Measurements from ENCODE around the gene GTF3A. TPM values are rescaled to one million over a fixed set of nuclear protein-coding genes. Genes with fewer than 3 reads are reported as not detected.

GTF3A gene
- total RNA-seq, 2 donors from 2014 or later = 70.4 to 86.4 TPM

DNA sequence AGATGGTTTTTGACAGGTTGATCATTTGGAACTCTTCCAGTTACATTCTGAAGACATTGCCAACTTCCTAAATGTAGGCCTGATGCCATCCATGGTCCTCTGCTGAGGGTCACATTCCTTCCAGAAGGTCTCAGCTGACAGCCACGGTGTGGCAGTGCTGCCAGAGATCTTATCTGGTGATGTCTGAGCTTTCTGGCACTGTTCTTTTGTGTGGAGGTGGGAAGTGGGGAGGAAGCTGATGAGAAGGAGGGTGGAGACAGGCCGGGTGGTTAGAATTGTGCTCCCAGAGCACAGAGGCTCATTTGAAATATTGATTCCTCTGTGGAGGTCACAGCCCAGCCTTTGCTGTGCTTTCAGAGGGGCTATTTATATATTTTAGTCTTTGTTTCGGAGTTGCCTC is 42.1 kb downstream of the GTF3A start:
- TF ChIP-seq CTCF (IDR thresholded peaks at IDR 0.05) = no peak
- H3K9me3 ChIP-seq = no peaks in the 10 kb centered on the region
- H3K36me3 ChIP-seq = no peaks in the 10 kb centered on the region
- DNase-seq (ENCODE audit: low spot score) (no peak), ATAC-seq (ENCODE audit: insufficient number of reproducible peaks, low FRiP score, low read depth) (no peak)
- no peak overlapping the region for H3K27ac ChIP-seq
- no peaks in the 10 kb centered on the region for H3K4me1 ChIP-seq (ENCODE audit: control insufficient read depth in 1 of 2, low read depth in 2 of 2)
- no peaks in the 10 kb centered on the region for H3K27me3 ChIP-seq (replicated peaks; ENCODE audit: insufficient read depth)
- no peak overlapping the region for H3K4me3 ChIP-seq

DNA sequence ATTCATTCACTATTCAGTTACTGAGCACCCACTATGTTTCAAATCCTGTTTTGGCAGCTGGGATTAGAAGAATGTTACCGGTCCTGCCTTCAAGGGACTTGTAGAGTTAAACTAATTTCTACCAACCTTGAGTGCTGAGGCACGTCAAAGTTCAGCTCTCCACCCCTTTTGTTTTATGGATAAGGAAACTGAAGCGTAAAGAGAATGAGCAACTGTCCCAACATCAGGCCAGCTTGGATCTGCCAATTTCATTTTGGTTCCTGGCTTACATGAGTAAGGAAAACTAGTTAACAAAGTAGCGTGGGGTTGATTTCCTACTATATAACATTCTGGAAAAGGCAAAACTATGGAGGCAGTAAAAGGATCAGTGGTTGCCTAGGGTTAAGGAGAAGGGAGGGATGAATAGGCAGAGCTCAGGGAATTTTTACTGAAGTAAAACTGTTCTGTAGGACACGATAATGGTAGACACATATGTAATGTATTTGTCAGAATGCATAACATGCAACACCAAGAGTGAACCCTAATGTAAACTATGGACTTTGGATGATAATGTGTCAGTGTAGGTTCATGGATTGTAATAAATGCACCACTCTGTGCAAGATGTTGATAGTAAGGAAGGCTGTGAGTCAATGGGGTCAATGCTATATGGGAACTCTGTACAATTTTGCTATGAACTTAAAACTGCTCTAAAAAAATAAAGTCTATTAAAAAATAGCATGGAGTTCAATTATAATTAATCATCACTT is 45.8 kb downstream of the GTF3A start:
- Histone ChIP-seq H3K36me3 (no peaks in the 10 kb centered on the region), H3K4me1 (ENCODE audit: control insufficient read depth in 1 of 2, low read depth in 2 of 2) (no peaks in the 10 kb centered on the region), H3K4me3 (no peak overlapping the region), H3K27me3 (replicated peaks; ENCODE audit: insufficient read depth) (no peaks in the 10 kb centered on the region), H3K27ac (no peak overlapping the region), H3K9me3 (no peaks in the 10 kb centered on the region)
- DNase-seq (ENCODE audit: low spot score) (no peak), ATAC-seq (ENCODE audit: insufficient number of reproducible peaks, low FRiP score, low read depth) (no peak)
- no peak for TF ChIP-seq CTCF (IDR thresholded peaks at IDR 0.05)

GRCh38 chr13:27472441-27472840 is 48.0 kb downstream of the GTF3A start:
- no peak for TF ChIP-seq CTCF (IDR thresholded peaks at IDR 0.05)
- Histone ChIP-seq H3K9me3 (no peaks in the 10 kb centered on the region), H3K27me3 (replicated peaks; ENCODE audit: insufficient read depth) (no peaks in the 10 kb centered on the region), H3K4me1 (ENCODE audit: control insufficient read depth in 1 of 2, low read depth in 2 of 2) (no peaks in the 10 kb centered on the region), H3K36me3 (no peaks in the 10 kb centered on the region), H3K4me3 (no peak overlapping the region), H3K27ac (no peak overlapping the region)
- ATAC-seq (ENCODE audit: insufficient number of reproducible peaks, low FRiP score, low read depth) (no peak), DNase-seq (ENCODE audit: low spot score) (no peak)

- no peaks in the 10 kb centered on the region for H3K27me3 ChIP-seq (replicated peaks; ENCODE audit: insufficient read depth)
- TF ChIP-seq CTCF (IDR thresholded peaks at IDR 0.05) = no peak
- no peak overlapping the region for H3K4me3 ChIP-seq
- H3K9me3 ChIP-seq = no peaks in the 10 kb centered on the region
- no peaks in the 10 kb centered on the region for H3K4me1 ChIP-seq (ENCODE audit: control insufficient read depth in 1 of 2, low read depth in 2 of 2)
- H3K36me3 ChIP-seq = no peaks in the 10 kb centered on the region
- DNase-seq (ENCODE audit: low spot score) (no peak), ATAC-seq (ENCODE audit: insufficient number of reproducible peaks, low FRiP score, low read depth) (no peak)
- H3K27ac ChIP-seq = no peak overlapping the region
Observed at GRCh38 chr13:27472941-27473340, 48.5 kb downstream of the GTF3A start.

DNA sequence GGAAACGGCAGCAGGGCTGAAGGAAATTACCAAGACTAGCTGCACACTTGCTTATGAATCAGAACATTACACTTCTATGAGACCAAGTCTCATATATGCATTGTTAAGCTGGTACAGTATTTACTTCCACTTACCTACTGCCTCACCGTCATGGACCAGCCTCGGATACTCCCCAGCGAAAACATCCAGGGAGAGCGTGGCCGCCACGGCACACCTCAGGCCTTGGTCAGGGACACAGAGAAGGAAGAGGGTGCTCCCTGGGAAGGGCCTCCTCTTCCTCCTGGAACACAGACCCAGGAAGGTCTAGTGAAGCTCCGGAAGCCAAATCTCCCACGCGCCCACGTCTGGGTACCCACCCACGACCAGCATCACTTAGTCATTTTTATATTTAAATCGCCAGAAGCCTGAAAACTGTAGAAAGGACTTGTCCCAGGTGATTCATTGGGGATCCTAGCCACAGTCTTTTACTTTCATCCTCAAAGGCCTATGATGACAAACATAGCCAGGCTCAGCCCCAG is 50.4 kb downstream of the GTF3A start:
- H3K27me3 ChIP-seq (replicated peaks; ENCODE audit: insufficient read depth) = no peaks in the 10 kb centered on the region
- DNase-seq (ENCODE audit: low spot score) (no peak), ATAC-seq (ENCODE audit: insufficient number of reproducible peaks, low FRiP score, low read depth) (no peak)
- no peak for TF ChIP-seq CTCF (IDR thresholded peaks at IDR 0.05)
- no peaks in the 10 kb centered on the region for H3K9me3 ChIP-seq
- H3K27ac ChIP-seq = no peak overlapping the region
- H3K4me3 ChIP-seq = no peak overlapping the region
- no peaks in the 10 kb centered on the region for H3K36me3 ChIP-seq
- no peaks in the 10 kb centered on the region for H3K4me1 ChIP-seq (ENCODE audit: control insufficient read depth in 1 of 2, low read depth in 2 of 2)

Data from thoracic aorta (tissue), 2 donors.